Gastroesophageal sphincter (tissue), 3 donors: ENCODE measurements around the gene PLPPR3.

ENCODE experiments used
- CTCF ChIP-seq, 4 experiments: fragments of 200-600 bp in 2 of 4; fragments of 450-650 bp in 2 of 4; sonication (generic) in 1 of 4; IDR thresholded peaks; one replicate each; pipeline ENCODE4 v1.5.1; 2017 to 2019; ENCODE audit warnings: antibody characterized with exemption in 4 of 4, mild to moderate bottlenecking in 2 of 4, moderate library complexity in 2 of 4
- EP300 ChIP-seq: sonication (generic); formaldehyde crosslinking; IDR thresholded peaks from one replicate; pipeline ENCODE4 v1.6.1; 2017; ENCODE audit warnings: antibody characterized with exemption, mild to moderate bottlenecking
- POLR2A ChIP-seq, 2 donors: fragments of 450-650 bp; IDR thresholded peaks; one replicate each; pipeline ENCODE4 v1.6.1; 2017; ENCODE audit warnings: antibody characterized with exemption in 2 of 2, mild to moderate bottlenecking in 2 of 2, moderate library complexity in 1 of 2
- POLR2AphosphoS5 ChIP-seq: sonication (generic); formaldehyde crosslinking; IDR thresholded peaks from one replicate; pipeline ENCODE4 v1.6.1; 2017; ENCODE audit warnings: antibody characterized with exemption

GRCh38 chr19:799076-799881 is 22.5 kb downstream of the PLPPR3 start:
- TF ChIP-seq CTCF (IDR thresholded peaks at IDR 0.05) (peak in 2 of 4 experiments; percentile 7 to 11), POLR2AphosphoS5 (no peak), POLR2A (IDR thresholded peaks at IDR 0.05) (no peak), EP300 (no peak)
